ENCODE data around the gene STAG2.

DNA sequence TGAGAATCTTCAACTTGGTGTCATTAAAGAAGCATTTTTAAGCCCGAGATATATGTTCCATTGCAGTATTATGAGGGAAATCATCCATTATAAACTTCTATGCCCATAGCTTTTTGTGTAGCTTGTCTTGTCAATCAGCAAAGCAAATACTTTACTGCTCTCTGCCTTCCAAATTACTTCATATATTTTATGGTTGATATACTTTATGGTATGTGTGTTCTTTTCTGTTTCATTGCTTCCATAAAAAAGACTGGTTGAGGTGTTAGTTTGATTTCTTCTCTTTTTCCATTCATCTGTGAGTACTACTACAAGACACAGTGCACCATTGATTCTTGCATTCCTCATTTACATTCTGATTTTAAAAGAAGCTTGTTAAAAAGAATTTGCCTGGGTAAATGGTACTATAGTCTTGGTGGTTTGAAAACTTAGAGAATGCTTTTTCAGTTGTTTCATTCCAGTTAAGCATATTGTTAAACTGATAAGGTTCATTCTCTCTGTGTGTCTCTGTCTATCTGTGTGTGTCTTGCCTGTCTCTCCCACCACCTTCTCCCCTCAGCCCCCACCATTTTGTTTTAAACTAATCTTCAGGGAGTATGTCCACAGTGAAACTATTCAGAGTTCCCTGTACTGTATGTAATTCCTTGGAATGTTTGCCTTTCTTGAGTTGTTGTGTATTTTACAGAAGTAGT, 27.1 kb downstream of the STAG2 start:
- TF ChIP-seq MAX (IDR thresholded peaks at IDR 0.05): no peak
- TF ChIP-seq, protein P1, sequence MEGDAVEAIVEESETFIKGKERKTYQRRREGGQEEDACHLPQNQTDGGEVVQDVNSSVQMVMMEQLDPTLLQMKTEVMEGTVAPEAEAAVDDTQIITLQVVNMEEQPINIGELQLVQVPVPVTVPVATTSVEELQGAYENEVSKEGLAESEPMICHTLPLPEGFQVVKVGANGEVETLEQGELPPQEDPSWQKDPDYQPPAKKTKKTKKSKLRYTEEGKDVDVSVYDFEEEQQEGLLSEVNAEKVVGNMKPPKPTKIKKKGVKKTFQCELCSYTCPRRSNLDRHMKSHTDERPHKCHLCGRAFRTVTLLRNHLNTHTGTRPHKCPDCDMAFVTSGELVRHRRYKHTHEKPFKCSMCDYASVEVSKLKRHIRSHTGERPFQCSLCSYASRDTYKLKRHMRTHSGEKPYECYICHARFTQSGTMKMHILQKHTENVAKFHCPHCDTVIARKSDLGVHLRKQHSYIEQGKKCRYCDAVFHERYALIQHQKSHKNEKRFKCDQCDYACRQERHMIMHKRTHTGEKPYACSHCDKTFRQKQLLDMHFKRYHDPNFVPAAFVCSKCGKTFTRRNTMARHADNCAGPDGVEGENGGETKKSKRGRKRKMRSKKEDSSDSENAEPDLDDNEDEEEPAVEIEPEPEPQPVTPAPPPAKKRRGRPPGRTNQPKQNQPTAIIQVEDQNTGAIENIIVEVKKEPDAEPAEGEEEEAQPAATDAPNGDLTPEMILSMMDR (IDR thresholded peaks at IDR 0.05 in 2 of 3, conservative IDR thresholded peaks at IDR 0.05 in 1 of 3; ENCODE audit: borderline replicate concordance in 1 of 3, insufficient read depth in 1 of 3, low read depth in 2 of 3, low read length in 2 of 3): no peak
- TF ChIP-seq REST (IDR thresholded peaks at IDR 0.05; ENCODE audit: low read depth): no peak
- no peak for TF ChIP-seq POLR2A (IDR thresholded peaks at IDR 0.05; ENCODE audit: borderline replicate concordance, extremely low read depth, insufficient read depth, insufficient read length)
- TF ChIP-seq SRF (IDR thresholded peaks at IDR 0.05; ENCODE audit: low read depth): no peak
- no peak for TF ChIP-seq RAD21 (IDR thresholded peaks at IDR 0.05; ENCODE audit: low read depth)
- TF ChIP-seq JUND (IDR thresholded peaks at IDR 0.05): no peak
- no peak for TF ChIP-seq POLR2AphosphoS5 (IDR thresholded peaks at IDR 0.05; ENCODE audit: low read depth, low read length)
- TF ChIP-seq SP1 (IDR thresholded peaks at IDR 0.05; ENCODE audit: low read depth): no peak

Data from HCT116 (cell line).